NCI-H2196 treated with DMSO at 0.1 percent for 48 hours (cell line): ENCODE results near the gene ANO10.
"Not testable (repeated sequence)": the region's sequence is repeated elsewhere in the genome, so short reads cannot be mapped to it uniquely, and the experiment has no call there.

Experiments used
- DNase-seq: peaks from one replicate; lab custom pipeline; 2025; ENCODE audit not compliant: unreplicated experiment; lab: John Stamatoyannopoulos, UW

The ANO10 gene

GRCh38 chr3:43356033-43356432, 265.8 kb downstream of the ANO10 start:
- DNase-seq, result not testable (repeated sequence)

GRCh38 chr3:43353923-43354670, 267.7 kb downstream of the ANO10 start:
- DNase-seq, result no peak

GRCh38 chr3:43353393-43353792, 268.4 kb downstream of the ANO10 start:
- no peak for DNase-seq

- no peak for DNase-seq
These were observed 272.1 kb downstream of the ANO10 start for GRCh38 chr3:43349716-43350115.

GRCh38 chr3:43348852-43349574, 272.8 kb downstream of the ANO10 start:
- no peak for DNase-seq

- no peak for DNase-seq
These were observed 273.5 kb downstream of the ANO10 start for GRCh38 chr3:43348350-43348749.

- DNase-seq, result no peak
These were observed 274.0 kb downstream of the ANO10 start for GRCh38 chr3:43347774-43348173.

- no peak for DNase-seq
These were observed 274.6 kb downstream of the ANO10 start for GRCh38 chr3:43346978-43347749.

GRCh38 chr3:43345877-43346276, 275.9 kb downstream of the ANO10 start:
- DNase-seq, result no peak

GRCh38 chr3:43345246-43345645, 276.6 kb downstream of the ANO10 start:
- DNase-seq, result no peak

- no peak for DNase-seq
These were observed 277.3 kb downstream of the ANO10 start for GRCh38 chr3:43344520-43344919.

- DNase-seq, result no peak
These were observed 278.0 kb downstream of the ANO10 start for GRCh38 chr3:43343815-43344214.

GRCh38 chr3:43343185-43343584, 278.6 kb downstream of the ANO10 start:
- DNase-seq, result no peak

- no peak for DNase-seq
These were observed 280.0 kb downstream of the ANO10 start for GRCh38 chr3:43341788-43342187.

GRCh38 chr3:43340403-43340802, 281.4 kb downstream of the ANO10 start:
- DNase-seq, result no peak

- DNase-seq, result no peak
These were observed 283.5 kb downstream of the ANO10 start for GRCh38 chr3:43338295-43338694.

- no peak for DNase-seq
These were observed 286.0 kb downstream of the ANO10 start for GRCh38 chr3:43335799-43336198.

- no peak for DNase-seq
These were observed 286.8 kb downstream of the ANO10 start for GRCh38 chr3:43334976-43335375.

- DNase-seq, result no peak
These were observed 290.4 kb downstream of the ANO10 start for GRCh38 chr3:43331381-43331780.

GRCh38 chr3:43330981-43331380, 290.8 kb downstream of the ANO10 start:
- no peak for DNase-seq

GRCh38 chr3:43328653-43329052, 293.2 kb downstream of the ANO10 start:
- DNase-seq, result no peak

GRCh38 chr3:43327582-43327979, 294.2 kb downstream of the ANO10 start:
- DNase-seq, result no peak
